CD4-positive, alpha-beta memory T cell (primary cell): ENCODE results near the gene HOXC9. TPM values are rescaled to one million over a fixed set of nuclear protein-coding genes. Genes with fewer than 3 reads are reported as not detected.

Experiments
- CTCF ChIA-PET: fragments of 350-600 bp; sonication (Branson Sonifier 250); formaldehyde crosslinking; loops from one replicate; lab custom pipeline; 2021; ENCODE audit warnings: inconsistent platforms; ENCODE audit not compliant: partially characterized antibody; lab: Charles Lee
- POLR2A ChIA-PET: fragments of 350-600 bp; sonication (Branson Sonifier 250); formaldehyde crosslinking; loops from one replicate; lab custom pipeline; 2021; ENCODE audit not compliant: partially characterized antibody; lab: Charles Lee
- DNase-seq, 5 donors: peaks; one replicate each; pipeline versions ENCODE4 v3.0.0 to v3.0.0-alpha.2; 2020 to 2022; ENCODE audit warnings: mixed read lengths in 1 of 5
- H3K27ac ChIP-seq: one replicate; pipeline ENCODE4 v1.7.0; 2013; ENCODE audit warnings: low read depth, low read length
- H3K27me3 ChIP-seq: 2 replicates; pipeline ENCODE4 v1.7.0; 2013; ENCODE audit warnings: mild to moderate bottlenecking, low read length, moderate library complexity; ENCODE audit not compliant: insufficient read depth
- H3K36me3 ChIP-seq: 2 replicates; pipeline ENCODE4 v1.7.0; 2013; ENCODE audit warnings: mild to moderate bottlenecking, low read length, moderate library complexity; ENCODE audit not compliant: insufficient read depth
- H3K4me1 ChIP-seq: 2 replicates; pipeline ENCODE4 v1.7.0; 2013; ENCODE audit warnings: mild to moderate bottlenecking, low read length, moderate library complexity; ENCODE audit not compliant: insufficient read depth
- H3K4me3 ChIP-seq, 2 donors: one replicate each; pipeline ENCODE4 v1.7.0; 2013; ENCODE audit warnings: low read length in 2 of 2, mild to moderate bottlenecking in 1 of 2
- H3K9me3 ChIP-seq, 2 donors: one replicate each; pipeline ENCODE4 v1.7.0; 2013; ENCODE audit warnings: low read length in 2 of 2, control low read depth in 1 of 2; ENCODE audit not compliant: control insufficient read depth in 1 of 2
- H3K27ac Mint-ChIP-seq, 7 donors: one replicate each; pipeline ENCODE4 v1.8.0; 2020 to 2021; ENCODE audit warnings: mixed read lengths in 7 of 7, mild to moderate bottlenecking in 6 of 7, inconsistent platforms in 3 of 7, moderate library complexity in 3 of 7
- H3K27me3 Mint-ChIP-seq, 2 donors: one replicate each; pipeline ENCODE4 v1.8.0; 2020 to 2021; ENCODE audit warnings: mixed read lengths in 2 of 2
- H3K36me3 Mint-ChIP-seq, 2 donors: one replicate each; pipeline ENCODE4 v1.8.0; 2020 to 2021; ENCODE audit warnings: mixed read lengths in 2 of 2, inconsistent platforms in 1 of 2, mild to moderate bottlenecking in 1 of 2
- H3K4me1 Mint-ChIP-seq, 4 donors: one replicate each; pipeline ENCODE4 v1.8.0; 2020 to 2021; ENCODE audit warnings: mixed read lengths in 4 of 4, mild to moderate bottlenecking in 1 of 4
- H3K4me3 Mint-ChIP-seq, 8 donors: one replicate each; pipeline ENCODE4 v1.8.0; 2020 to 2021; ENCODE audit warnings: mixed read lengths in 8 of 8, mild to moderate bottlenecking in 7 of 8, moderate library complexity in 6 of 8, inconsistent platforms in 3 of 8
- H3K9me3 Mint-ChIP-seq, 8 donors: one replicate each; pipeline ENCODE4 v1.8.0; 2020 to 2021; ENCODE audit warnings: mixed read lengths in 8 of 8, mild to moderate bottlenecking in 5 of 8, inconsistent platforms in 3 of 8, moderate library complexity in 1 of 8
- intact Hi-C: fragments of 100-400 bp; cut with micrococcal nuclease; formaldehyde crosslinking; loops from one replicate; pipeline ENCODE4 v1.15.1; 2023
- polyA plus RNA-seq, 2 donors: library from polyadenylated mRNA; unstranded; fragments of 300-500 nt; fragmentation: Illumina TruSeq; gene quantifications; one replicate each; pipeline ENCODE4 v1.2.3, GENCODE V29; 2021
- total RNA-seq, 2 experiments: library from RNA; stranded (reverse); gene quantifications; one replicate each; pipeline ENCODE4 v1.2.3, GENCODE V29; 2021

HOXC9 gene
- total and polyA plus RNA-seq, 4 experiments from 2014 or later: not detected

DNA sequence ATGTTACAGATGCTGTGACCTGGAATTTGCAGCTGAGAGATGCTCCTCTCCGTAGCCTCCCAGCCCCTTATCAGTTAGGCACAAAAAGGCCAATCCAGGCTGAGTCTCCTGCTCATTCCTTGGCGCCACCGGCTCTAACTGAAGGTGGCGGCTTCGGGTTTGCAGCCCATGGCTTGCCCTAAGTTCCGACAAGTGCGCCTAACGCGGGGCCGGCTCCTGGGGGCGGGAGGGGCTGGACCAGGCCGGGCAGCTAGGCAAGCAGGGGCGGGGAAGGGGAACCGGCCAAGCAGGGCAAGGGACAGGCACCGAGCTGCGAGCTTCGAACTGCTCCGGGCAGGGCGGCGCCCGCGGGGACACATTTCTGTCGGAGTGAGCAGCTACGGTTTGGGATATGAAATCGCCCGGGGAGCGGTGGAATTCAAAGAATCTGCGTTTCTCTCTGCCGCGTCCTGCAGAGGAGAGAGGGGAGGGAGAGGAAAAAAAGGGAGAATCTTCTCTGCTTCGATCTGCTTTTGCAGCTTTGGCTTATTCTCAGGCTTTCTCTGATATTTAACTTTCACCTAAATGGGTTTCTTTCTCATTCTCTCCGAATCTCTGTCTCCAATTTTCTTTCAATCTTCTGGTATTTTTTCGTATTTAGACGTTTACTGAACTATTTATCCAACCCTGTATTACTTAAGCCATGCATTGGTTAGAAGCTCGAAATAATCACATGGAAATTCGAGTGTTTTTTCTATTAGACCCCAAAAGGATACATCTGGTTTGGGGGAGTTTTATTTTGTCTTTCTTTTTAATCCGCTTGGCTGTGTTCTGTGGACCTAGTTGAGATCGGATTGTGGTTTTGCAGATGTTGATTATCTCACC lies 46.9 kb upstream of the HOXC9 start:
- Histone ChIP-seq H3K36me3 (no peaks in the 10 kb centered on the region), H3K4me3 (no peak overlapping the region), H3K27ac (no peak overlapping the region), H3K4me1 (peaks cover 25% of the 10 kb centered on the region), H3K27me3 (peaks cover 89% of the 10 kb centered on the region), H3K9me3 (no peaks in the 10 kb centered on the region)
- Mint-ChIP-seq H3K9me3 (peaks cover 0 to 43% (median 2%) of the 10 kb centered on the region in 8 donors), H3K27ac (peak overlapping the region in 4 of 7 donors; percentile 12 to 90 (median 79)), H3K27me3 (peaks cover 71 to 82% of the 10 kb centered on the region in 2 donors), H3K4me3 (peak overlapping the region in 4 of 8 donors; percentile 28 to 58 (median 48)), H3K36me3 (no peaks in the 10 kb centered on the region), H3K4me1 (peaks cover 6 to 62% (median 26%) of the 10 kb centered on the region in 4 donors)
- CTCF ChIA-PET: no interaction called here
- no peak for DNase-seq
- POLR2A ChIA-PET: no interaction called here
- intact Hi-C loops: loop anchor here (2.0 to 5.0 kb wide), 2 partner anchors 22 to 34 kb away; partner anchors contain the start of genes HOTAIR and HOXC10

DNA sequence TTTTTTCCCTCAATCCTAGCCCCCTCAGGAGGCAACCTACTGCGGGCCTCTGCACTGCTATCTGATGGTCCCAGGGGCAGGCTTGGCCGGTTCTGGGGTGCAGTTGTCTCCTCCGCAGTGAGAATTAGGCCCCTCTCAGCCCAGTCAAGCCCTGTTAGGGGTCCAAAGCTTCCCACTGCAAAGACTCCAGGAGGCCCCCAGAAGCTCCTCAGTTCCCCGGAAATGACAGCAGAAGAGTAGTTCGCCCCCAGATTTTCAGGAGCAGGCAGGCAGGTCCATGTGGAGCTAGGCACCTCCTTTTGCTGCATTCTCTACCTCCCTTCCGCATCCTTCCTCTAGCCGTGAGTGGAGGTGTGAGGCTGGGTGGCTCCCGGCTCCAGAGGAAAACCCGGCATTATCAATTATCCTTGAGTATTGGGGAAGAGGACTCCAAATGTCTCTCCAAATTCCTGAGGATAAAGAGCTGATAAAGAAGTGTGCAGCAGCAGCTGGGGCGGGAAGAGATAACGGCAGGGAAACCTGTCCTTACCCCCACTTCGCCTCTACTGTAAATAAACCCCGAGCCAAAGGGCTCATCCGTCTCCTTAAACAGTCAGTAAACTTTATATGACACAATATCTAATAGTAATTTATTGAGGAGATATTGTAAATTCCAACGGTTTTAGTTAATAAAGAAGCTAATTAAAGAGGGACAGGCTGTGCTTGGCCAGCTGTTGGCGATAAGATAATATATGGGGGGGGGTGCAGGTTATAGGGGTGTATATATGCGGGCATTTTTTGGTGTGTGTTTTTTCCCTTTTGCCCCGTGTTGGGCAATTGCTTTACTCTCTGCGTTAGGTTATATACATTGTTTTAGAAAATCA lies 45.9 kb upstream of the HOXC9 start:
- Mint-ChIP-seq H3K27ac (peak overlapping the region in 5 of 7 donors; percentile 18 to 80 (median 61)), H3K9me3 (peaks cover 0 to 46% (median 2%) of the 10 kb centered on the region in 8 donors), H3K4me3 (peak overlapping the region in 5 of 8 donors; percentile 2 to 62 (median 57)), H3K36me3 (no peaks in the 10 kb centered on the region), H3K4me1 (peaks cover 6 to 67% (median 26%) of the 10 kb centered on the region in 4 donors), H3K27me3 (peaks cover 69 to 80% of the 10 kb centered on the region in 2 donors)
- H3K4me3 ChIP-seq: no peak overlapping the region
- CTCF ChIA-PET: interaction anchor here (0.6 kb wide), 1 partner anchor 19 kb away, joined by 3 read pairs; no protein-coding TSS in a partner anchor
- H3K36me3 ChIP-seq: no peaks in the 10 kb centered on the region
- peaks cover 95% of the 10 kb centered on the region for H3K27me3 ChIP-seq
- POLR2A ChIA-PET: no interaction called here
- H3K4me1 ChIP-seq: peaks cover 25% of the 10 kb centered on the region
- H3K27ac ChIP-seq: no peak overlapping the region
- H3K9me3 ChIP-seq: no peaks in the 10 kb centered on the region
- DNase-seq: no peak
- intact Hi-C loops: loop anchor here (2.0 to 5.0 kb wide), 2 partner anchors 21 to 33 kb away; partner anchors contain the start of genes HOTAIR and HOXC10

DNA sequence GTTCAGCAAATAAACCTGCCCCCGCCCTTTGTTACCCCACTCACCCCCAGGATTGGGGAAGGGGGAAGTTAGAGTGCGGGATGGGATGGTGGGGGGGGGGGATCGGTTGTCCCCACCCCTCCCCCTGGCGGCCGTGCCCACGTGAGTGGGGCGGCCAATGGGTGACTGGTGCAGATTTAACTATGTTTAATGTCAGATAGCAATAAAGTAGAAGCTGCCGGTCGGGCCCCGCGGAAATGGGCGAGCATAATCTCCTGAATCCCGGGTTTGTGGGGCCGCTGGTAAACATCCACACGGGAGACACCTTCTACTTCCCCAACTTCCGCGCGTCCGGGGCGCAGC lies 45.3 kb upstream of the HOXC9 start, which contains the start of gene HOXC12:
TSS of gene HOXC12 (plus strand) at position 210 of the 342 bp plus-strand sequence. CDS start at position 237, 27 bp downstream.
- Mint-ChIP-seq H3K9me3 (peaks cover 0 to 46% (median 2%) of the 10 kb centered on the region in 8 donors), H3K27ac (peak within 1 kb of the TSS in 5 of 7 donors; percentile 18 to 84 (median 61)), H3K36me3 (no peaks in the 10 kb centered on the region), H3K4me1 (peaks cover 6 to 67% (median 26%) of the 10 kb centered on the region in 4 donors), H3K4me3 (peak within 1 kb of the TSS in 6 of 8 donors; percentile 2 to 62 (median 44)), H3K27me3 (peaks cover 72 to 80% of the 10 kb centered on the region in 2 donors)
- intact Hi-C loops: loop anchor here (5.0 kb wide), 1 partner anchor 33 kb away; the partner anchor contains the start of gene HOXC10
- Histone ChIP-seq H3K27me3 (peaks cover 95% of the 10 kb centered on the region), H3K9me3 (no peaks in the 10 kb centered on the region), H3K27ac (no peak within 1 kb of the TSS), H3K4me3 (no peak within 1 kb of the TSS), H3K36me3 (no peaks in the 10 kb centered on the region), H3K4me1 (peaks cover 25% of the 10 kb centered on the region)
- no peak for DNase-seq
- CTCF ChIA-PET: interaction anchor here (0.6 kb wide), 1 partner anchor 20 kb away, joined by 3 read pairs; no protein-coding TSS in a partner anchor
- POLR2A ChIA-PET: no interaction called here

DNA sequence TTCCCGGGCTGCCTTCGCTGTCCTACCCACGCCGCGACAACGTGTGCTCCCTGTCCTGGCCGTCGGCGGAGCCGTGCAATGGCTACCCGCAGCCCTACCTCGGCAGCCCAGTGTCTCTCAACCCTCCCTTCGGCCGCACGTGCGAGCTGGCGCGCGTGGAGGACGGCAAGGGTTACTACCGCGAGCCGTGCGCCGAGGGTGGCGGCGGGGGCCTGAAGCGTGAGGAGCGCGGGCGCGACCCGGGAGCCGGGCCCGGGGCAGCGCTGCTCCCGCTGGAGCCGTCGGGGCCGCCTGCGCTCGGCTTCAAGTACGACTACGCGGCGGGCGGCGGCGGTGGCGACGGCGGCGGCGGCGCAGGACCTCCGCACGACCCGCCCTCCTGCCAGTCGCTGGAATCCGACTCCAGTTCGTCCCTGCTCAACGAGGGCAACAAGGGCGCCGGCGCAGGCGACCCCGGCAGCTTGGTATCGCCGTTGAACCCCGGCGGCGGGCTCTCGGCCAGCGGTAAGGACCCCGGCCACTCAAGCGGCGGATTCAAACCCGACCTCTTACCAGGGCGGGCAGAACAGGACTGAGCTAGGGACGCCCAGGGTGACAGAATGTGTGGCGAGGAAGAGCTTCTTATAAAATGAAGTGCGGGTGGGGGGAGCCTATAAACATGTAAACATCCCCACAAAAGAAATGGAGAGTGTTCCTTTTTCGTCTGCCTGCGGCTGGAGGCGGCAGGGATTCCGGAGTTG lies 44.8 kb upstream of the HOXC9 start:
- H3K4me3 Mint-ChIP-seq: peak overlapping the region in 1 of 8 donors; percentile 62
- CTCF ChIA-PET: no interaction called here
- H3K27me3 Mint-ChIP-seq: peaks cover 72 to 80% of the 10 kb centered on the region in 2 donors
- intact Hi-C loops: no loop called here
- H3K36me3 Mint-ChIP-seq: no peaks in the 10 kb centered on the region
- peaks cover 6 to 62% (median 27%) of the 10 kb centered on the region in 4 donors for H3K4me1 Mint-ChIP-seq
- peak overlapping the region in 3 of 7 donors; percentile 36 to 84 (median 57) for H3K27ac Mint-ChIP-seq
- Histone ChIP-seq H3K27ac (no peak overlapping the region), H3K4me3 (no peak overlapping the region), H3K9me3 (no peaks in the 10 kb centered on the region), H3K4me1 (peaks cover 25% of the 10 kb centered on the region), H3K36me3 (no peaks in the 10 kb centered on the region), H3K27me3 (peaks cover 95% of the 10 kb centered on the region)
- DNase-seq: no peak
- POLR2A ChIA-PET: no interaction called here
- peaks cover 0 to 50% (median 3%) of the 10 kb centered on the region in 8 donors for H3K9me3 Mint-ChIP-seq

DNA sequence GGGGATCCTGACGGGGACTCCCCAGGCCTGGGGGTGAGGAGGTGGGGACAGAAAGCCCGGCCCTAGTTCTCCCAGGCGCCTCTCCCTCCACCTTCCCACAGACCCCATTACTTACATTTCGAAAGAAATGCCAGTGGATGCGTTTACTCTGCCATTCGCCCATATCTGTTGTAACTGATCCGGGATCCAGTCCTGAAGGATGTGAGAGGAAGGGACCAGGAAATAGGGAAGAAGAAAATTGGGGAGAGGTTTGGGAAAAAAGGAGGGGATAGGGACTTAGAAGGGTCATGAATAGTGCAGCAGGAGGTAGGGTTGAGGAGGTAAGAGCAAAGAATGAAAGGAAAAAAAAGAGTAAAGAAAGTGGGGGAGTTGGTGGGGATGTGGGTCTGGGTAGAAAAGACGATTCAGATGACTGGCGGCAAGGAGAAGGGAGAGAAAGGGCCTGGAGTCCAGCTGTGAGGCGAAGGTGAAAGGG lies 44.1 kb upstream of the HOXC9 start:
- peaks cover 74 to 79% of the 10 kb centered on the region in 2 donors for H3K27me3 Mint-ChIP-seq
- intact Hi-C loops: no loop called here
- H3K4me1 ChIP-seq: peaks cover 23% of the 10 kb centered on the region
- ChIA-PET POLR2A (interaction anchor here (0.7 kb wide), 1 partner anchor 39 kb away, joined by 3 read pairs; no protein-coding TSS in a partner anchor), CTCF (no interaction called here)
- DNase-seq: no peak
- H3K9me3 ChIP-seq: no peaks in the 10 kb centered on the region
- peaks cover 9 to 57% (median 31%) of the 10 kb centered on the region in 4 donors for H3K4me1 Mint-ChIP-seq
- no peak overlapping the region for H3K27ac ChIP-seq
- H3K4me3 ChIP-seq: no peak overlapping the region
- H3K4me3 Mint-ChIP-seq: peak overlapping the region in 6 of 8 donors; percentile 2 to 61 (median 15)
- H3K36me3 ChIP-seq: no peaks in the 10 kb centered on the region
- H3K36me3 Mint-ChIP-seq: no peaks in the 10 kb centered on the region
- peaks cover 0 to 52% (median 6%) of the 10 kb centered on the region in 8 donors for H3K9me3 Mint-ChIP-seq
- peaks cover 95% of the 10 kb centered on the region for H3K27me3 ChIP-seq
- H3K27ac Mint-ChIP-seq: peak overlapping the region in 3 of 7 donors; percentile 36 to 84 (median 57)

DNA sequence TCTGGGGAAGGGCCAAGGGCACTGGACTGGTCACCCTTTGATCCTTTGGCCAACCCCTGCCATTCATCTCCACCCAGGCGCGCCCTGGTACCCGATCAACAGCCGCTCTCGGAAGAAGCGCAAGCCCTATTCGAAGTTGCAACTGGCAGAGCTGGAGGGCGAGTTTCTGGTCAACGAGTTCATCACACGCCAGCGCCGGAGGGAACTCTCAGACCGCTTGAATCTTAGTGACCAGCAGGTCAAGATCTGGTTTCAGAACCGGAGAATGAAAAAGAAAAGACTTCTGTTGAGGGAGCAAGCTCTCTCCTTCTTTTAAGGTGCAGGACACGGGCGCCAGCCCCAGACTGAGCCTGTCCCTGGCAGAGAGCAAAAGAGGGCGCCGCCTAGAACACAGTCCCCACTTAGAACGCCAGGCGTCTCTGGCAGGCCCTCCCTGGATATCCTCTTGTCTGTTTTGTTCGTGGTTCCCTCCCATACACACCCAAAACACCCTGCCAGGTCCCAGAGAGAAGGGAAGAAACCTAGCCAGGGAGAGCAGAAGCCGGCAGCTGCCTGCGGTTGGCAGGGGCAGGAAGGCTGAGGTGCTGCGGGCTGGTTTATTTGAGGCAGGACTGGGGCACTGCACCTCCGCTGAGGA lies 43.6 kb upstream of the HOXC9 start:
- Histone ChIP-seq H3K27ac (no peak overlapping the region), H3K36me3 (no peaks in the 10 kb centered on the region), H3K9me3 (no peaks in the 10 kb centered on the region), H3K4me3 (no peak overlapping the region), H3K27me3 (peaks cover 90% of the 10 kb centered on the region), H3K4me1 (peaks cover 18% of the 10 kb centered on the region)
- Mint-ChIP-seq H3K4me3 (peak overlapping the region in 5 of 8 donors; percentile 2 to 61 (median 25)), H3K36me3 (no peaks in the 10 kb centered on the region), H3K27me3 (peaks cover 70 to 75% of the 10 kb centered on the region in 2 donors), H3K27ac (peak overlapping the region in 3 of 7 donors; percentile 51 to 84 (median 57)), H3K9me3 (peaks cover 0 to 48% (median 6%) of the 10 kb centered on the region in 8 donors), H3K4me1 (peaks cover 9 to 54% (median 29%) of the 10 kb centered on the region in 4 donors)
- DNase-seq: no peak
- POLR2A ChIA-PET: interaction anchor here (0.7 kb wide), 1 partner anchor 39 kb away, joined by 3 read pairs; no protein-coding TSS in a partner anchor
- CTCF ChIA-PET: no interaction called here
- intact Hi-C loops: no loop called here
